ENCODE measurements around the gene TFCP2.
A peak's percentile ranks its signal among the peaks of the same experiment; 100 is the strongest.
"Not testable (repeated sequence)": the region's sequence is repeated elsewhere in the genome, so short reads cannot be mapped to it uniquely, and the experiment has no call there.

Gene TFCP2

DNA sequence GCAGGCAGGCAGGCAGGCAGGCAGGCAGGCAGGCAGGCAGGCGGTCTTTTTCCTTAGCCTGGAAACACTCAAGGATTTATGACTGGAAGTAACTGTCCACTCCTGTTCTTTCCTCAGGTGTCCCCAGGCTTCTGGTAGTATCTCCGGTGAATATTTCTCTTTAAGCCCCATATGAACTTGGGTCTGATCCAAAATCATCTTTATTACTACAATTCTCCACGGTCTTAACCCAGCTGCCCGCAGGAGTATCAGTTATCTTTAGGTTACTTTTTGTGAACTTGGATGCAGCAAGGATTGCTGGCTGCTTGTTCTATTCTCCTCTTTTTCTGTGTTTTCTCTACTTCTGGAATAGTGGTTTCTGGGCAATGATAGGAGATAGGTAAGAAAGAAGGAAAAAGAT is 92.8 kb downstream of the TFCP2 start:
- no peak for DNase-seq

DNA sequence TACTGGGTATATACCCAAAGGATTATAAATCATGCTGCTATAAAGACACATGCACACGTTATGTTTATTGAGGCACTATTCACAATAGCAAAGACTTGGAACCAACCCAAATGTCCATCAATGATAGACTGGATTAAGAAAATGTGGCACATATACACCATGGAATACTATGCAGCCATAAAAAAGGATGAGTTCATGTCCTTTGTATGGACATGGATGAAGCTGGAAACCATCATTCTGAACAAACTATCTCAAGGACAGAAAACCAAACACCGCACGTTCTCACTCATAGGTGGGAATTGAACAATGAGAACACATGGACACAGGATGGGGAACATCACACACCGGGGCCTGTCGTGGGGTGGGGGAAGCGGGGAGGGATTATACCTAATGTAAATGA is 94.1 kb downstream of the TFCP2 start:
- DNase-seq: not testable (repeated sequence)

DNA sequence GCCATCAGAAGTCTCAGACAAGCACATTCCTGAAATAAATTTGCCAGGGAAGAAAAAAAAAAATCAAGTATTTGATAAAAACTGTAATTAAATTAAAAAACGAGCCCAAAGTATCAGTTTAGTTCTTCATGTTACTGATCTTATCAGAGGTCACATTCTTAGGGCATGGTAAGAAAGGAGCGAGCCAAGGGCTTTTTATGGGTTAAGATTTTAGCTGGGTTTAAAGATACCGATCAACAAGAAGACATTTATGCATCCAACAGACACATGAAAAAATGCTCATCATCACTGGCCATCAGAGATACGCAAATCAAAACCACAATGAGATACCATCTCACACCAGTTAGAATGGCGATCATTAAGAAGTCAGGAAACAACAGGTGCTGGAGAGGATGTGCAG is 94.6 kb downstream of the TFCP2 start:
- DNase-seq: not testable (repeated sequence)

DNA sequence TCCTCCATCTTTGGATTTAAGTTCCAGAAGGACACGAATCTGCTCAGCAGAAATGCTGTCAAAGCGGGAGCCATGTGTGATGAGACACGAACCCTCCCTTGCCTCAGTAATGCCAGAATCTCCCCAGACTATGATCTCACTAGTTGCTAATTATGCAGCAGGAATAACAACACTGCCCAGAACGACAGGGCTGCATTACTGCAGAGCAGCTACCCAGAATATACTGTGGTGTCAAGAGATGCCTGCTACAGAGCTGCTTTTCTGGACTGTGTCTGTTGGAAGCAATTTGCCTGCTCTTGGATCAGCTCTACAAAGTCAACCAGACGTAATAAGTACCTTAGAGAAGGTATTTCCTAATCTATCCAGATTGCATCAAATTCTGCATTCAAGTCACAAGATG is 95.0 kb downstream of the TFCP2 start:
- no peak for DNase-seq

DNA sequence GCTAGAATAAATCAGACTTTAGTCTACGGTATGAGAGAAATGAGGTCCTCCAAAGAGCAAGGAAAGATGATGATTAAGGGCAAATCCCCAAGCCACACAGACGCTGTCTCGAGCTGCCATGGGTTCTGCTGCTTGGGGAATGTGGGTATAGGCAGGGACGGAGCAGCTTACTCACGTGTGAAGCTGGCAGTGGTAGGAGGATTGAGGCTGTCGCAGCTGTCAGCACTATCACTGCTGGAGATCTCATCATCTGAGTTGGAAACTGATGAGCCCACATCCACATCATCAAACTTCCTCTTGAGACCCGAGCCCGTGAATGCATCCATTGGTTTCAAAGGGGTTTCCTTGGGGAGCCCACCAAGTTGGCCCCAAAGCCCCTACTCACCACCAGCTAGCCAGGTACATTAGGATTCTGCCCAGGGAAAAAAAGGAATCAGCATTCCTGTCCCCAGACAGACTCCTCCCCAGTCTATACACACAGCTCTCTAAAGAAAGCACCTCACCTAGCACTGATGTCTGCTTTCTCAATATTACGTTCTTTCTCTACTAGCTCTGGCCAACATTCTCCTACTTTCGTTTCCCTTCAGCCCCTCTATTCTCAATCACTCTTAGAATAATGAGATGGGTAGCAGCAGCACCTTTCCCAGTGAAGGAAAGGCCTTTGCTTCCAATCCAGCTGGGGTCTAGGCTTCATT is 96.6 kb downstream of the TFCP2 start:
- no peak for DNase-seq

DNA sequence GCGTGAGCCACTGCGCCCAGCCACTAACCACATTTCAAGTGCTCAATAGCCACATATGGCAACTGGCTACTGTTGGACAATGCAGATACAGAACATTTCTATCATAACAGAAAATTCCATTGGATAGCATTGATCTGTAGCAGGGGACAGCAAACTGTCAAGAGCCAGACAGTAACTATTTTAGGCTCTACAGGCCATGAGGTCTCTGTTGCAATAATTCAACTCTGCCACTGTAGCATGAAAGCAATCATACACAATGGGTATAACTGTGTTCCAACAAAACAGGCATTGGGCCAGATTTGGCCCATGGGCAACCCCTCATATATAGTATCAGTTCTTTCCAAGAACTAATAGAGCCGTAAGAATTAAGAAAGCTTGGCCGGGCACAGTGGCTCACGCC is 97.5 kb downstream of the TFCP2 start:
- no peak for DNase-seq

DNA sequence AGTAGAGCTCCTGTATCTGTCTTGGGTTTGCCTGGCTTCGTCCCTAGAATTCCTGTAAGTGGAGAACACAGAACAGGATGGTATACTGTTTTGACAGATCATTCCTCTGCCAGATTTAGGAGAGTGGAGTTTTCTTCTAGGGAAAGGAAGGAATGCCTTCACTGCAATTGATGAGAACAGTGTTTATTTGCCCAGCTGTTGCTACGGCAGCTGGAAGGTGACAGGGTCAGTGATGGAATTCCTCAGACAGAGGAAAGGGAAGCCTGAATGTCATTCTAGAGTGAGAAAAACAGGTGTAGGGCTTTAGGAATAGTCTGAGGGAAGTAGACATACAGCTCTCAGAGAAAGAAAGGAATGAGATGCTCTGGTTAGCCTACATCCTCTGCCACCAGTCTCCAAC is 101.3 kb downstream of the TFCP2 start:
- no peak for DNase-seq

DNA sequence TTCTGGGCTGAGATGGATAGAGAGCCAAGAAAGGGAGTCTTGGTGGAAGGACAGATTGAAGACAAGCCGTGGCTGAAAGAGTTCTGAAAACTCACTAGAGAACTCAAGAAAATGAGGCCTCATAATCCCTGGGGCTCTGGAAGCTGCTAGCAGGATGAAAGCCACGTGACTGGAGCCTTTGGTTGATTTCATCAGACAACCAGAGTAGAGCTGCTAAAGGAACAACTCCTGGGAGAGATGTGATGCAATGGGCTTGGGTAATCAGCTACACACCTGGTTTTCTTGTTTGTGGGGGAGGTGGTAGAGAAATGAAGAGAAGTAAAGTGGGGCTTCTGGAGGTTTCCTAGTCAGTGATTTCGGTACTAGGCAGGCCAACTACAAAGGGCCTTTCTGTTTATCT is 102.9 kb downstream of the TFCP2 start:
- no peak for DNase-seq

DNA sequence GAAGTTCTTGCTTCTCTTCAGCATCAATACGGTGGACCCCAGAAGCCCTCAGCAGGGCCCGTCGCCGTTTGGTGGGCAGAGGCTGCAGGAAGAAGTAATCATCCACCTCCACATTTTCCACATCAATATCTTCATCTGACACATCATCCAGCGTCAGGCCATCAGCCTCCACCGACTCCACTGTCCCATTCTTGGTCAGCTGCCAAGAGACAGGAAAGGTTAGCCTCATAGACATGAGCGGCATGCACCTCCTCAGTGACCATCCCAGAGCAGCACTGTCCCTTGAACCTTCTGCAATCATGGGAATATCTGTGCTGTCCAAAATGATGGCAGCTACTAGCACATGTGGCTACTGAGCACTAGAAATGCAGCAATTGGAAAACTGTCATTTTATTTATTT is 105.2 kb downstream of the TFCP2 start:
- DNase-seq: no peak

DNA sequence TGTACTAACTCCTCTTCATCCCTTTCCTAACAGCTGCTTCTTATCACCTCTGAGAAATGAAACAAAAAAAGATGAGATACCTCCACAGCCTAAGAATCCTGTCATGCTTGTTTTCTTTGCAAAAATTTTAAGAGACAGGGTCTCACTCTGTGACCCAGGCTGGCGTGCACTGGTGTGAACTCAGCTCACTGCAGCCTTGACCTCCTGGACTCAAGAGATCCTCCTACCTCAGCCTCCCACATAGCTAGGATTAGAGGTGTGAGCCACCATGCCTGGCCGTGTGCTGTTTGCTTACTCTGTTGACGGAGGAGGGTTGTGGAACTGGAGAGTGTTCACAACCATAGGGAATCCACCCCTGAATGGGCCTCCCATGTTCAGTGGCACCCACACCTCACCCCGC is 105.7 kb downstream of the TFCP2 start:
- DNase-seq: no peak

DNA sequence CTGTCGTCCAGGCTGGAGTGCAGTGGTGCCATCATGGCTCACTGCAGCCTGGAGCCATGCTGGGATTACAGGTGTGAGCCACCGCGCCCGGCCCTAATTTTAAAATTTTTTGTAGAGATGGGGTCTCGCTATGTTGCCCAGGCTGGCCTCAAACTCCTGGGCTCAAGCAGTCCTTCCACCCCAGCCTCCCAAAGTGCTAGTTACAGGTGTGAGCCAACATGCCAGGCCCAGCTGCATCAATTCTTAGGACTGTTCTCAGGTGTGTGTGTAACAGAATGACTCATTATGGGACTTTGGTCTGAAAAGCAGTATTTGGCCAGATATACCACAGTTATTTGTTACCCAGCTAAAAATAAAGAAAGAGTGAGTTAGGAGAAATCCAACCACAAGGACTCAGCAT is 107.4 kb downstream of the TFCP2 start:
- DNase-seq: no peak

DNA sequence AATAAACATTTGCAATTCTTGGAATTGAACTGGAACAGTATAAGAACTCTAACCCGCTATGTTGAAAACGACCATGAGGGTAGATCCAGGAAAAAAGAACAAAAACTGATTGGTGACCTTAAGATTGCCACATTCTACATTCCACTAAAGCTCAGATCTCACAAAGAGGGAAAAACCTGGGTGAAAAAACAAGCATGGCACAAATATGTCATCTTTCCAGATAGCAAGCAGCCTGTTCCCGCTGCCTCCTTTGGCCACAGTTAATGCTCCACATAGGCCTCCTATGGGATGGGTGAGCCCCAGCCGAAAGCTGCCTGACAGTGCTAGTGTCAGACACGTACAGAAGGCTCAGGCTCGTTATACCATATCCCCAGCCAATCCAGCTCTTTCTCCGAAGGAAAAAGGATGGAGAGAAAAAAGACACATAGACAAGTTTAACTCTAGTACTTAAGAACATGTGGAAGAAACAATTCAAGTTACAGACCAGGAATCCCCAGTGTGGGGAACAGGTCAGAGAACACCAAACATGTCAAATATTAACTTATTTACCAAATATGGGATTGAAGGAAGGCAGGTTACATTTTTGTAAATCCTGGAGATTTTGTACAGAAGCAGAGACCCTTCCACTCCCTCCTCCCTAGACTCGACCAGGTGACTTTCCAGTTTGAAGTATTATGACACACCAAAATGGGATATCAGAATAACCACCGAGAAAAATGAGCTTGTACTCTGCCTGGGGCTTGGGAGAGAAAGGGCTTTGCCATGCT is 110.1 kb downstream of the TFCP2 start:
- no peak for DNase-seq

DNA sequence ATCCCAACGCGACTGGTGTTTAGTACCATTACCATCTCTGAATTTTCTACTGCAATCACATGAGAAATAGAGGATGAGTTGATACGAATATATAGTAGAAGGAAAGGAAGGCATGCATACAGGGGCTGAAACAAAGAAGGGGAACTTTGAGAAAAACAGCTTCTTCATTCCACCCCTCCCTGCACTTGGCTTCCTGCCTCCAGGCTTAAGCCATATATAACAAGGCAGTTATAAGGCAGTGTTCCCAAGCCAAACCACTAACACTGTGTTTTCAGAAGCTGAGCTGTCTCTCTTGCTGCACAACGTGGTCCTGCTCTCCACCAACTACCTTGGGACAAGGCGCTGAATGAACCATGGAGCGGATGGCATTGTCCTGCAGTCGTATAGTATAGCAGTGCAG is 113.8 kb downstream of the TFCP2 start:
- DNase-seq: no peak

DNA sequence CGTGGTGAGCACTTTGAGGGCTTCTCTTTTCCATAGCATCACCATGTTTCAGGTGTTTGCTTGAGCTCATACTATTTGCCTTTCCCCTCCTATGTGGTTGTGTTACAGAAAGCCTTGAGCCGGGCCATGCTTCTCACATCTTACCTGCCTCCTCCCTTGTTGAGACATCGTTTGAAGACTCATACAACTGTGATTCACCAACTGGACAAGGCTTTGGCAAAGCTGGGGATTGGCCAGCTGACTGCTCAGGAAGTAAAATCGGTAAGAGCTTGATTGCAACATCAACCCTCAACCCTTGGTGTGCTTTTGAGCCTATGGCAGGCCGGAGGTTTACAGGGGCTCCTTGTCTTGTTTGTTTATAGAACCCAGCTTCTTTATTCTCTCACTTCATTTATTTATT is 116.7 kb downstream of the TFCP2 start:
- no peak for DNase-seq

DNA sequence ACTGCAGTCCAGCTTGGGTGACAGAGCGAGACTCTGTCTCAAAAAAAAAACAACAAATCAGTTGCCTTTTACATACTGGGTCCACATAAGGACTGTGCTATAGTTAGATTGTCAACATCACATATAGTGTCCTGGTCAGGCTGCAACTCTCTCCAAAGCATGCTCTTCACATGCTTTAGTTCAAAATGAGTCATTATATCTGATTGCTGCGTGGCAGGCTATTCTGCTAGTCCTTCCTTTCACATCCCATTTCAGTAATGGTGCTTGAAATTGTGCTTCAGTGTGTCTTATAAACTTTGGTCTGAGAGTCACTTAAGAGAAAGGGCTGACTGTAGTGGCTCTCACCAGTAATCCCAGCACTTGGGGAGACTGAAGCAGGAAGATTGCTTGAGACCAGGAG is 117.9 kb downstream of the TFCP2 start:
- no peak for DNase-seq

DNA sequence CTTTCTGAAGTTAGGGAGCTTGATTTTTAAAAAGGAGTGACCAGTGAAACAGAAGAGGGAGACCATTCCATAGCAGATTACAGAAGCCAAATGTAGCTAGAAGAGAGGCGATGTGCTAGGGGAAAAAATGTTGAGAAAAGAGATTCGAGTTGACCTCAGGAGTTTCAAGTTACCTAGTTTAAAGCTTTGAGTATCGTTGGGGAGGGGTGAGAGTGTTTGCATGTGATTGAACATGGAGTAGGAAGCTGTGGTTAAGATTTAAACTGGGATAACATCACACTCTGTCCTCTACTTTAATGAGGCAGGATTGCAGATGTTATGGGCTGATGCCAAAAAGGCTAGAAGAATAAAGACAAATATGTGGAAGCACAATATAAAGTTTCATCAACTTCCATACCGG is 121.1 kb downstream of the TFCP2 start:
- DNase-seq: no peak

DNA sequence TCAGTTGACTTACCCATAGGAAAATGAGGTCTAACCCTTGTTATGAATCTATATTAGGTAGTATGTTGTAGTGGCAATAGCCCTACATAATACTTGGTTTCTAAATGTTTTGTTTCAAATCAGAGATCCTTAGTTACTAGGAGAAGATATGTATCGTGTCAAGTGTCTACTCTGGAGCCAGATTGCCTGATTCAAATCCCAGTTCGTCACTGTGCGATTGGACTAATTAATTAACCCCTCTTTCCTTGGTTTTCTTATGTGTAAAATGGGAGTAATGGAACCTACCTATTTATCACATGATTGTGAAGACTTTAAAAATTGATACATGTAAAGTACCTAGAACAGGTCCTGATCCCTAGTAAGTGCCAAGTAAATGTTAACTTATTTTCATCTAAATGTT is 123.4 kb downstream of the TFCP2 start:
- DNase-seq: no peak

DNA sequence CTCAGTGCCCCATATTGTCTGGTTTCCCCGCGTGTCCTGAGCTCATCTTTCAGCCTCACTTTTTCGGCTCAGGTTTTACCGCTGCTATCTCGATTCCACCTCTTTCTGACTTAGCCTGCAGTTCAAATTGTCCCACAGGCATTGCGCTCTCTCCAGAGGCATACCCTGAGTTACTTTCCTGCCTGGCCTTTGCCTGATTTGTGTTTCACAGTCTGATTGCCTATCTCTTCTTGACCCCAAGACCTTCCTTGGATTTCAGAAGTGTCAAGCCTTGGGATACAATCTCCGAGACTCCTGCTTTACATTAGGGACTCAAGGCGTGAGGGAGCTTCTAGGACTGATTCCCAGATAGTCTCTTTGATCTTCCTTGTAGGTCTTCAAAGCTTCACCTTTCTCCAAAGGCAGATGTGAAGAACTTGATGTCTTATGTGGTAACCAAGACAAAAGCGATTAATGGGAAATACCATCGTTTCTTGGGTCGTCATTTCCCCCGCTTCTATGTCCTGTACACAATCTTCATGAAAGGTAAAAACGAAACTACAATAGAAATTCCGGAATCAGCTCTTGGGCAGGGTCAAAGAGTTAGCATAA is 124.2 kb downstream of the TFCP2 start:
- no peak for DNase-seq

DNA sequence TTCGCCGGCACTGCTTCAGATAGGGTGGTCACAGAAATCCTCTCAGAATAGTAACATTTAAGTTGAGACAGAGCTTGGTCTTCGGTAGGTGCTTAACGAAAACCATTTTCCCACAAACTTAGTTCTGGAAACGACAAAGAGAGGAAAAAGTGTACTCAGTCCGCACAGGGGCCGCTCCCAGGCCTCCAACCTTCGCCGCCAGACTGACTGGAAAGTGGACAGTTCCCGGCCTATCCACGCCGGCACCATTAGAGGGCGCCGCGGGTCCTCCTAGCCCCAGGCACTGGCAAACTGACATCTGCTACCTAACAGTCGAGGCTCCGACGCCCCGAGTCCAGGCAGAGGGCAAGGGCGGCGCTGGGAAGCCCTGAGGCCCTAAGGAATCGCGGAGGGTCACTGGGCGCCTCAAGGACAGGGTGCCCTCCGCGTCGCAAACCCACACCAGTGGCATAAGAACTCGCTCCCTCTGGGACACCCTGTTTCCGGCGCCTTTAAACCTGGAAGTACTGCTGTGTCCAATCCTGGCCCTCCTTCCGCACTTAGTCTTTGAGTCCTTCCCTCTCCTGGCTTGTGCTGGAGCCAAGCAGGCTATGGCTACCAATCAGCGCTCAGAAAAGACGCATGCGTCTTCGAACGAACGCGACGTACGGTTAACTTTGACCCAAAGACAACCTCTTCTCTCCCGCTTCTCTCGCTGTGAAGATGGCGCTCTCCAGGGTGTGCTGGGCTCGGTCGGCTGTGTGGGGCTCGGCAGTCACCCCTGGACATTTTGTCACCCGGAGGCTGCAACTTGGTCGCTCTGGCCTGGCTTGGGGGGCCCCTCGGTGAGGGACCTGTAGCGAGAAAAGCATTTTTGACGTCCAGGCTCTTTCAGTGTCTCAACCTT is 125.0 kb downstream of the TFCP2 start, which contains the start of gene LETMD1:
LETMD1 (plus strand) TSS at position 673 of the 886 bp plus-strand sequence; CDS start at position 703, 30 bp downstream.
- DNase-seq: peak; percentile 92

Data from NCI-H187 treated with DMSO at 0.1 percent for 48 hours (cell line).